Measurements from ENCODE around the gene FOXS1. TPM values are rescaled to one million over a fixed set of nuclear protein-coding genes. Genes with fewer than 3 reads are reported as not detected.
"Not testable (repeated sequence)": the region's sequence is repeated elsewhere in the genome, so short reads cannot be mapped to it uniquely, and the experiment has no call there.

FOXS1 gene
- polyA plus RNA-seq, 4 donors: 1.0 to 1.2 TPM; not detected in 2

GRCh38 chr20:31833130-31833930 is 12.1 kb downstream of the FOXS1 start:
- DNase-seq: peak; percentile 18 to 55
- Histone ChIP-seq H3K36me3 (ENCODE audit: control insufficient read depth in 3 of 3, insufficient read depth in 2 of 3, low read depth in 1 of 3, low read length in 3 of 3) (no peaks in the 10 kb centered on the region), H3K27ac (ENCODE audit: low read depth in 1 of 3, low read length in 2 of 3) (no peak overlapping the region), H3K27me3 (ENCODE audit: control insufficient read depth in 3 of 3, insufficient read depth in 3 of 3, low read length in 3 of 3) (no peaks in the 10 kb centered on the region), H3K9me3 (ENCODE audit: control insufficient read depth in 2 of 2, insufficient read depth in 1 of 2, low read depth in 1 of 2, low read length in 1 of 2) (no peaks in the 10 kb centered on the region), H3K4me3 (ENCODE audit: low read depth in 1 of 3, low read length in 3 of 3) (no peak overlapping the region), H3K4me1 (ENCODE audit: control insufficient read depth in 3 of 3, insufficient read depth in 2 of 3, low read depth in 1 of 3, low read length in 2 of 3) (peaks cover 0 to 11% (median 0%) of the 10 kb centered on the region in 3 donors)
- 54 to 62% (median 60%) methylated on average over 14 of the region's 14 CpGs for WGBS, 3 donors
- no peak for FAIRE-seq

GRCh38 chr20:31831771-31832306 is 13.6 kb downstream of the FOXS1 start:
- Histone ChIP-seq H3K27ac (ENCODE audit: low read depth in 1 of 3, low read length in 2 of 3) (no peak overlapping the region), H3K36me3 (ENCODE audit: control insufficient read depth in 3 of 3, insufficient read depth in 2 of 3, low read depth in 1 of 3, low read length in 3 of 3) (no peaks in the 10 kb centered on the region), H3K4me3 (ENCODE audit: low read depth in 1 of 3, low read length in 3 of 3) (no peak overlapping the region), H3K9me3 (ENCODE audit: control insufficient read depth in 2 of 2, insufficient read depth in 1 of 2, low read depth in 1 of 2, low read length in 1 of 2) (no peaks in the 10 kb centered on the region), H3K4me1 (ENCODE audit: control insufficient read depth in 3 of 3, insufficient read depth in 2 of 3, low read depth in 1 of 3, low read length in 2 of 3) (peaks cover 0 to 11% (median 0%) of the 10 kb centered on the region in 3 donors), H3K27me3 (ENCODE audit: control insufficient read depth in 3 of 3, insufficient read depth in 3 of 3, low read length in 3 of 3) (no peaks in the 10 kb centered on the region)
- DNase-seq: no peak
- 73 to 88% (median 84%) methylated on average over 16 to 17 of the region's 17 CpGs for WGBS, 3 donors
- FAIRE-seq: no peak

GRCh38 chr20:31831211-31831610 is 14.2 kb downstream of the FOXS1 start:
- no peak overlapping the region for H3K27ac ChIP-seq (ENCODE audit: low read depth in 1 of 3, low read length in 2 of 3)
- FAIRE-seq: no peak
- 81 to 90% (median 83%) methylated on average over 6 of the region's 6 CpGs for WGBS, 3 donors
- no peaks in the 10 kb centered on the region for H3K9me3 ChIP-seq (ENCODE audit: control insufficient read depth in 2 of 2, insufficient read depth in 1 of 2, low read depth in 1 of 2, low read length in 1 of 2)
- H3K36me3 ChIP-seq (ENCODE audit: control insufficient read depth in 3 of 3, insufficient read depth in 2 of 3, low read depth in 1 of 3, low read length in 3 of 3): no peaks in the 10 kb centered on the region
- H3K4me1 ChIP-seq (ENCODE audit: control insufficient read depth in 3 of 3, insufficient read depth in 2 of 3, low read depth in 1 of 3, low read length in 2 of 3): peaks cover 0 to 9% (median 0%) of the 10 kb centered on the region in 3 donors
- no peaks in the 10 kb centered on the region for H3K27me3 ChIP-seq (ENCODE audit: control insufficient read depth in 3 of 3, insufficient read depth in 3 of 3, low read length in 3 of 3)
- H3K4me3 ChIP-seq (ENCODE audit: low read depth in 1 of 3, low read length in 3 of 3): no peak overlapping the region
- no peak for DNase-seq

GRCh38 chr20:31830406-31830981 is 14.9 kb downstream of the FOXS1 start:
- Histone ChIP-seq H3K36me3 (ENCODE audit: control insufficient read depth in 3 of 3, insufficient read depth in 2 of 3, low read depth in 1 of 3, low read length in 3 of 3) (no peaks in the 10 kb centered on the region), H3K27ac (ENCODE audit: low read depth in 1 of 3, low read length in 2 of 3) (no peak overlapping the region), H3K4me3 (ENCODE audit: low read depth in 1 of 3, low read length in 3 of 3) (no peak overlapping the region), H3K9me3 (ENCODE audit: control insufficient read depth in 2 of 2, insufficient read depth in 1 of 2, low read depth in 1 of 2, low read length in 1 of 2) (no peaks in the 10 kb centered on the region), H3K27me3 (ENCODE audit: control insufficient read depth in 3 of 3, insufficient read depth in 3 of 3, low read length in 3 of 3) (no peaks in the 10 kb centered on the region), H3K4me1 (ENCODE audit: control insufficient read depth in 3 of 3, insufficient read depth in 2 of 3, low read depth in 1 of 3, low read length in 2 of 3) (peaks cover 0 to 2% (median 0%) of the 10 kb centered on the region in 3 donors)
- DNase-seq (no peak), FAIRE-seq (no peak)
- WGBS, 3 donors: 73 to 87% (median 83%) methylated on average over 8 of the region's 8 CpGs

GRCh38 chr20:31829731-31830130 is 15.7 kb downstream of the FOXS1 start:
- no peaks in the 10 kb centered on the region for H3K27me3 ChIP-seq (ENCODE audit: control insufficient read depth in 3 of 3, insufficient read depth in 3 of 3, low read length in 3 of 3)
- no peak overlapping the region for H3K4me3 ChIP-seq (ENCODE audit: low read depth in 1 of 3, low read length in 3 of 3)
- no peaks in the 10 kb centered on the region for H3K9me3 ChIP-seq (ENCODE audit: control insufficient read depth in 2 of 2, insufficient read depth in 1 of 2, low read depth in 1 of 2, low read length in 1 of 2)
- no peaks in the 10 kb centered on the region for H3K36me3 ChIP-seq (ENCODE audit: control insufficient read depth in 3 of 3, insufficient read depth in 2 of 3, low read depth in 1 of 3, low read length in 3 of 3)
- H3K27ac ChIP-seq (ENCODE audit: low read depth in 1 of 3, low read length in 2 of 3): no peak overlapping the region
- WGBS, 3 donors: 82 to 88% (median 85%) methylated on average over 6 of the region's 6 CpGs
- DNase-seq (no peak), FAIRE-seq (no peak)
- H3K4me1 ChIP-seq (ENCODE audit: control insufficient read depth in 3 of 3, insufficient read depth in 2 of 3, low read depth in 1 of 3, low read length in 2 of 3): no peaks in the 10 kb centered on the region

- H3K9me3 ChIP-seq (ENCODE audit: control insufficient read depth in 2 of 2, insufficient read depth in 1 of 2, low read depth in 1 of 2, low read length in 1 of 2); FAIRE-seq; H3K4me3 ChIP-seq (ENCODE audit: low read depth in 1 of 3, low read length in 3 of 3); H3K27ac ChIP-seq (ENCODE audit: low read depth in 1 of 3, low read length in 2 of 3); DNase-seq; H3K36me3 ChIP-seq (ENCODE audit: control insufficient read depth in 3 of 3, insufficient read depth in 2 of 3, low read depth in 1 of 3, low read length in 3 of 3); H3K4me1 ChIP-seq (ENCODE audit: control insufficient read depth in 3 of 3, insufficient read depth in 2 of 3, low read depth in 1 of 3, low read length in 2 of 3); H3K27me3 ChIP-seq (ENCODE audit: control insufficient read depth in 3 of 3, insufficient read depth in 3 of 3, low read length in 3 of 3): not testable (repeated sequence)
- 85 to 96% (median 92%) methylated on average over 11 of the region's 11 CpGs for WGBS, 3 donors
These were observed 17.4 kb downstream of the FOXS1 start for GRCh38 chr20:31828016-31828415.

GRCh38 chr20:31827059-31827458 is 18.3 kb downstream of the FOXS1 start:
- DNase-seq (no peak), FAIRE-seq (no peak)
- no peaks in the 10 kb centered on the region for H3K9me3 ChIP-seq (ENCODE audit: control insufficient read depth in 2 of 2, insufficient read depth in 1 of 2, low read depth in 1 of 2, low read length in 1 of 2)
- H3K27me3 ChIP-seq (ENCODE audit: control insufficient read depth in 3 of 3, insufficient read depth in 3 of 3, low read length in 3 of 3): peaks cover 0 to 3% (median 0%) of the 10 kb centered on the region in 3 donors
- H3K27ac ChIP-seq (ENCODE audit: low read depth in 1 of 3, low read length in 2 of 3): no peak overlapping the region
- WGBS, 3 donors: 40 to 81% (median 62%) methylated on average over 2 of the region's 2 CpGs
- H3K4me1 ChIP-seq (ENCODE audit: control insufficient read depth in 3 of 3, insufficient read depth in 2 of 3, low read depth in 1 of 3, low read length in 2 of 3): peaks cover 0 to 3% (median 0%) of the 10 kb centered on the region in 3 donors
- H3K4me3 ChIP-seq (ENCODE audit: low read depth in 1 of 3, low read length in 3 of 3): no peak overlapping the region
- no peaks in the 10 kb centered on the region for H3K36me3 ChIP-seq (ENCODE audit: control insufficient read depth in 3 of 3, insufficient read depth in 2 of 3, low read depth in 1 of 3, low read length in 3 of 3)

GRCh38 chr20:31826074-31826473 is 19.3 kb downstream of the FOXS1 start:
- Histone ChIP-seq H3K27me3 (ENCODE audit: control insufficient read depth in 3 of 3, insufficient read depth in 3 of 3, low read length in 3 of 3) (peaks cover 0 to 3% (median 0%) of the 10 kb centered on the region in 3 donors), H3K4me3 (ENCODE audit: low read depth in 1 of 3, low read length in 3 of 3) (no peak overlapping the region), H3K36me3 (ENCODE audit: control insufficient read depth in 3 of 3, insufficient read depth in 2 of 3, low read depth in 1 of 3, low read length in 3 of 3) (no peaks in the 10 kb centered on the region), H3K27ac (ENCODE audit: low read depth in 1 of 3, low read length in 2 of 3) (no peak overlapping the region), H3K9me3 (ENCODE audit: control insufficient read depth in 2 of 2, insufficient read depth in 1 of 2, low read depth in 1 of 2, low read length in 1 of 2) (no peaks in the 10 kb centered on the region), H3K4me1 (ENCODE audit: control insufficient read depth in 3 of 3, insufficient read depth in 2 of 3, low read depth in 1 of 3, low read length in 2 of 3) (peaks cover 0 to 3% (median 0%) of the 10 kb centered on the region in 3 donors)
- FAIRE-seq (no peak), DNase-seq (no peak)
- WGBS, 3 donors: 77 to 90% (median 84%) methylated on average over 5 of the region's 5 CpGs
